AG10803 (cell line): ENCODE measurements around the gene RPP14.
"Not testable (repeated sequence)": the region's sequence is repeated elsewhere in the genome, so short reads cannot be mapped to it uniquely, and the experiment has no call there.

Experiments used
- DNase-seq: peaks from one replicate; pipeline ENCODE4 v3.0.0; 2010; ENCODE audit warnings: low read depth
- H3K4me3 ChIP-seq: 2 replicates; pipeline ENCODE4 v1.5.1; 2011; ENCODE audit warnings: mild to moderate bottlenecking, low read length, control low read depth
- CTCF ChIP-seq: conservative IDR thresholded peaks from 2 replicates; pipeline ENCODE4 v1.5.1; 2011; ENCODE audit warnings: mild to moderate bottlenecking, low read length, control low read depth, inconsistent platforms

Gene RPP14

GRCh38 chr3:58266577-58266976 is 39.5 kb upstream of the RPP14 start:
- no peak overlapping the region for H3K4me3 ChIP-seq
- DNase-seq = peak; percentile 54
- TF ChIP-seq CTCF = no peak

GRCh38 chr3:58267543-58267942 is 38.5 kb upstream of the RPP14 start:
- H3K4me3 ChIP-seq, DNase-seq: not testable (repeated sequence)

GRCh38 chr3:58269356-58269755 is 36.7 kb upstream of the RPP14 start:
- TF ChIP-seq CTCF = no peak
- DNase-seq = no peak
- H3K4me3 ChIP-seq = no peak overlapping the region

- H3K4me3 ChIP-seq = no peak overlapping the region
- no peak for DNase-seq
Observed at GRCh38 chr3:58270485-58270884, 35.6 kb upstream of the RPP14 start.

GRCh38 chr3:58271901-58272501 is 34.0 kb upstream of the RPP14 start:
- peak; percentile 94 for DNase-seq
- TF ChIP-seq CTCF = no peak
- no peak overlapping the region for H3K4me3 ChIP-seq

More at GRCh38 chr3:58270485-58270884, 35.6 kb upstream of the RPP14 start:
- TF ChIP-seq CTCF = no peak

- H3K4me3 ChIP-seq = no peak overlapping the region
- no peak for TF ChIP-seq CTCF
- DNase-seq = peak; percentile 16
Observed at GRCh38 chr3:58272891-58273290, 33.2 kb upstream of the RPP14 start.

GRCh38 chr3:58273362-58273761 is 32.7 kb upstream of the RPP14 start:
- not testable (repeated sequence) for H3K4me3 ChIP-seq, DNase-seq

- DNase-seq = peak; percentile 79
- H3K4me3 ChIP-seq = no peak overlapping the region
- TF ChIP-seq CTCF = no peak
Observed at GRCh38 chr3:58274027-58274614, 31.9 kb upstream of the RPP14 start.
